HEK293 (cell line): ENCODE measurements around the gene TWIST1.

Experiments
- CTCF ChIP-seq: fragments of 450-650 bp; formaldehyde crosslinking; IDR thresholded peaks from 2 replicates; pipeline ENCODE4 v1.5.1; 2016; ENCODE audit warnings: missing biosample characterization, missing genetic modification characterization
- PBX3 ChIP-seq: sonication (generic); formaldehyde crosslinking; IDR thresholded peaks from 2 replicates; pipeline ENCODE4 v1.8.1; 2022; ENCODE audit warnings: mild to moderate bottlenecking, moderate library complexity, missing genetic modification reagents
- ZNF169 ChIP-seq: fragments of 450-650 bp; formaldehyde crosslinking; IDR thresholded peaks from 2 replicates; pipeline ENCODE4 v1.5.1; 2016; ENCODE audit warnings: missing biosample characterization, missing genetic modification characterization
- ZNF514 ChIP-seq: fragments of 450-650 bp; formaldehyde crosslinking; IDR thresholded peaks from 2 replicates; pipeline ENCODE4 v1.5.1; 2016; ENCODE audit warnings: missing biosample characterization, missing genetic modification characterization
- ZNF76 ChIP-seq: fragments of 450-650 bp; formaldehyde crosslinking; IDR thresholded peaks from 2 replicates; pipeline ENCODE4; 2016; ENCODE audit warnings: low read depth, missing biosample characterization, missing genetic modification characterization, borderline replicate concordance

GRCh38 chr7:19128856-19129255, 11.4 kb upstream of the TWIST1 start:
- TF ChIP-seq ZNF169 (tag by site-specific recombination) = no peak
- TF ChIP-seq ZNF76 = no peak
- no peak for TF ChIP-seq CTCF (tag by site-specific recombination)
- no peak for TF ChIP-seq ZNF514 (tag by site-specific recombination)
- no peak for TF ChIP-seq PBX3
